ENCODE data around the gene PC. TPM values are rescaled to one million over a fixed set of nuclear protein-coding genes. Genes with fewer than 3 reads are reported as not detected.

PC gene
- total RNA-seq, 1 experiment from 2014 or later = 40.5 TPM

DNA sequence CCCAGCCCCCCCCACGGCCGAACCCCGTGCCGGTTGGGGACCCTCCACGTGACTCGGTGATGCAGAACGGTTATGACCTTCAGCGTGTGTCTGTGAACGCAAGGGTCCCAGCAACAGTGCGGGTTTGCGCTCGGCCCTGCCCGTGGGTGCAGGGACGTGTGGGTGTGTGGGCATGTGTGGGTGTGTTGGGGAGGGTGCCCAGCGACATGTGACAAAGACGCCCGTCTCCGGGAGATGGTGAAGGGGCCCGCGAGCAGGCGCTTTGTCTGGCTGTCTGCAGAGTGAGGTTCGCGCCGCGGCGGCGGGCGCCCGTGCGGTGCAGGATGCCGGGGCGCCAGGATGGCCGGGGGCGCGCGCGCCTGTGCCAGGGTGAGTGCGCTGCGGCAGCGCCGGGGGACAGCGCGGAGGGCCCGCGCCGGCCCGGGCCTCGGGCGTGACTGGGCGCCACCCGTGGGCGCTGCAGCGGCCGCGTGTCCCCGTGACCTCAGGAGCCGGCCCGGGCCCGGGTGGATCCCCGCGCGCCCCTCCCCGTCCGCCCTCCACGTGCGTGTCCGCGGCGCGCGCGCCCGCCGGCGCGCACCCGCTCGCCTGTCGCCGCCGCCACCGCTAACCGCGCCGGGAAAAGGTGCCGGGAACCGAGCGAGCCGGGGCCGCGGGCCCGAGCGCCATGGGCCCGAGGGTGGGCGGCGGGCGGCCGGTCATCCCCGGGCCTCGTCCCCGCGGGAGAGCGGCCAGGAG is 101.5 kb downstream of the PC start, which contains the start of gene LRFN4:
Gene LRFN4, plus strand, starts transcription at position 569 of the 738 bp plus-strand sequence. CDS start 681 bp downstream, outside the sequence.
- intact Hi-C loops (cut with micrococcal nuclease; ENCODE audit: unreplicated experiment) = no loop called here
- TF ChIP-seq, protein P1, sequence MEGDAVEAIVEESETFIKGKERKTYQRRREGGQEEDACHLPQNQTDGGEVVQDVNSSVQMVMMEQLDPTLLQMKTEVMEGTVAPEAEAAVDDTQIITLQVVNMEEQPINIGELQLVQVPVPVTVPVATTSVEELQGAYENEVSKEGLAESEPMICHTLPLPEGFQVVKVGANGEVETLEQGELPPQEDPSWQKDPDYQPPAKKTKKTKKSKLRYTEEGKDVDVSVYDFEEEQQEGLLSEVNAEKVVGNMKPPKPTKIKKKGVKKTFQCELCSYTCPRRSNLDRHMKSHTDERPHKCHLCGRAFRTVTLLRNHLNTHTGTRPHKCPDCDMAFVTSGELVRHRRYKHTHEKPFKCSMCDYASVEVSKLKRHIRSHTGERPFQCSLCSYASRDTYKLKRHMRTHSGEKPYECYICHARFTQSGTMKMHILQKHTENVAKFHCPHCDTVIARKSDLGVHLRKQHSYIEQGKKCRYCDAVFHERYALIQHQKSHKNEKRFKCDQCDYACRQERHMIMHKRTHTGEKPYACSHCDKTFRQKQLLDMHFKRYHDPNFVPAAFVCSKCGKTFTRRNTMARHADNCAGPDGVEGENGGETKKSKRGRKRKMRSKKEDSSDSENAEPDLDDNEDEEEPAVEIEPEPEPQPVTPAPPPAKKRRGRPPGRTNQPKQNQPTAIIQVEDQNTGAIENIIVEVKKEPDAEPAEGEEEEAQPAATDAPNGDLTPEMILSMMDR (IDR thresholded peaks at IDR 0.05; ENCODE audit: unreplicated experiment) = no peak
- H3K36me3 Mint-ChIP-seq (ENCODE audit: insufficient read depth, unreplicated experiment) = peaks cover 45% of the 10 kb centered on the region
- BruUV-seq (replicated peaks) = no TSS peak
- peak within 1 kb of the TSS; percentile 93 for H3K4me3 Mint-ChIP-seq (ENCODE audit: low read depth, unreplicated experiment)
- DNase-seq = peak; percentile 66
- no peaks in the 10 kb centered on the region for H3K9me3 Mint-ChIP-seq (ENCODE audit: low read depth, unreplicated experiment)
- H3K27ac Mint-ChIP-seq (ENCODE audit: unreplicated experiment) = peak within 1 kb of the TSS; percentile 72
- peaks cover 10% of the 10 kb centered on the region for H3K4me1 Mint-ChIP-seq (ENCODE audit: low read depth, unreplicated experiment)
- CTCF ChIA-PET = interaction anchor here (0.6 to 1.2 kb wide), 5 partner anchors 10 to 446 kb away, joined by 3 to 5 read pairs (median 4); partner anchors contain the start of genes RCE1 and SSH3
- no peaks in the 10 kb centered on the region for H3K27me3 Mint-ChIP-seq (ENCODE audit: unreplicated experiment)

DNA sequence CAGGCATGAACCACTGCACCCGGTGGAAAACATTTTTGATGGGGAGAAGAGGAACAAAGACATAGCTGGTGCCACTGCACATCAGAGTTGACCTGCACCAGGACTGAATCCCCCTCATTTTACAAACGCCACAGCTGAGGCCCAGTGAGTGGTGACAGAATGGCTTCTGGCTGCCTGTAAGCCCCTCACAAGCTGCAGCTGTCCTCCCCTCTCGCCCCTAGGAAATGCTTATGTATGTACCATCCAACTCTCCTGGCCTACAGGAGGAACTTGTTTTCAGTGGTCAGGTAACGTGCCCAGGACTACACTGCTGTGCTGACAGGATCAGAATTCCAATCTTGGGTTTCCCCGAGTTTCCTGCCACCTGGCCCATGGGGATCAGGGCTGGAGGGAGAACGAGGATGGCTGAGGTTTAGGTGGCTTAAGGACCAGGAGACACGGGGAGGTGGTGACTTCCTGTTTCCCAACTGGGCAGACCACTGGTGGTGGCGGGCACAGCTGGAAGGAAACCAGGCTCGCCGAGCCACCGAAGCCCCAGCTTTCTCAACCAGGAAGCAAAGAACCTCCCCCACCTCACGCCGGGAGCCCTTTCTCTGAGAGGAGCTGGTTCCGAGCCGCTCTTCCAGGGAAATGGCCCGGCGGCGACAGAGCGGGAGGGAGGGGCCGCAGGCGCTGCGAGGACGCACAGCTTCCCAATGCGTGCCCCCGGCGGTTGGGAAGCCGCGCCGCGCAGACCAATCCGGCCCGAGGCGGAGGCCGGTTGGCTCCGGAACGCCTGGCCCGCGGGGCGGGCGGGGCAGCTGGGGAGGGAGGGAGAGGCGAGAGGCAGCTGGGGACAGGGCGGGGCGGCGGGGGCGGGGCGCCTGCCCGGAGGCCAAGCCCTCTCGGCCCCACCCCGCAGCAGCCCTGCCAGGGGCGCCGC is 102.3 kb downstream of the PC start:
- H3K36me3 Mint-ChIP-seq (ENCODE audit: insufficient read depth, unreplicated experiment) = peaks cover 47% of the 10 kb centered on the region
- TSS peak; percentile 96 for BruUV-seq (replicated peaks)
- H3K27me3 Mint-ChIP-seq (ENCODE audit: unreplicated experiment) = no peaks in the 10 kb centered on the region
- peak overlapping the region; percentile 93 for H3K4me3 Mint-ChIP-seq (ENCODE audit: low read depth, unreplicated experiment)
- CTCF ChIA-PET = interaction anchor here (0.6 to 1.2 kb wide), 6 partner anchors 10 to 447 kb away, joined by 3 to 5 read pairs (median 4); partner anchors contain the start of genes RCE1 and SSH3
- DNase-seq = peak; percentile 96
- H3K27ac Mint-ChIP-seq (ENCODE audit: unreplicated experiment) = peak overlapping the region; percentile 72
- intact Hi-C loops (cut with micrococcal nuclease; ENCODE audit: unreplicated experiment) = no loop called here
- peaks cover 10% of the 10 kb centered on the region for H3K4me1 Mint-ChIP-seq (ENCODE audit: low read depth, unreplicated experiment)
- TF ChIP-seq, protein P1 (IDR thresholded peaks at IDR 0.05; ENCODE audit: unreplicated experiment) = no peak
- H3K9me3 Mint-ChIP-seq (ENCODE audit: low read depth, unreplicated experiment) = no peaks in the 10 kb centered on the region

DNA sequence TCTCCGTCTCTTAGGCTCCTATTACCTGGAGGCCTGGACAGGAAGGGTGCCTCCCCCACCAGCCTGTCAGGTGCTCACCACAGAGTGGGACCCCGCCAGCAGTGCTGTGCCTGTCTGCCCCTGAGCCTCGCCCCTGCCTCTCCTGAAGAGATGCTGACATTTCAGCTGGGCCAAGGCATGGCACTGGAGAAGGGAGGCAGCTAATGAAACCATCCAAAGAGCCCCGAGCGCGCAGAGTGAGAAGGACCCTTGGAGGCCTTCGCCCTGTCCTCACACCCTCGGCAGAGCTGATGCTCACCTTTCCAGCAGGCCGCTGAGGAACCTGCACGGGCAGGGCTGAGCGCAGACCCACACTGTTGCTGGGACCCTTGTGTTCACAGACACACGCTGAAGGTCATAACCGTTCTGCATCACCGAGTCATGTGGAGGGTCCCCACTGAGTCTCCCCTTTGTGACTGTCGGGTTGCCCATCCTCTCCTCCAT is 103.4 kb downstream of the PC start:
- TF ChIP-seq, protein P1 (IDR thresholded peaks at IDR 0.05; ENCODE audit: unreplicated experiment) = no peak
- no peaks in the 10 kb centered on the region for H3K27me3 Mint-ChIP-seq (ENCODE audit: unreplicated experiment)
- intact Hi-C loops (cut with micrococcal nuclease; ENCODE audit: unreplicated experiment) = no loop called here
- no peaks in the 10 kb centered on the region for H3K9me3 Mint-ChIP-seq (ENCODE audit: low read depth, unreplicated experiment)
- no peak overlapping the region for H3K4me3 Mint-ChIP-seq (ENCODE audit: low read depth, unreplicated experiment)
- peaks cover 10% of the 10 kb centered on the region for H3K4me1 Mint-ChIP-seq (ENCODE audit: low read depth, unreplicated experiment)
- CTCF ChIA-PET = interaction anchor here (0.6 kb wide), 1 partner anchor 177 kb away, joined by 5 read pairs; the partner anchor contains the start of gene RBM4B
- peaks cover 56% of the 10 kb centered on the region for H3K36me3 Mint-ChIP-seq (ENCODE audit: insufficient read depth, unreplicated experiment)
- DNase-seq = no peak
- BruUV-seq (replicated peaks) = no TSS peak
- no peak overlapping the region for H3K27ac Mint-ChIP-seq (ENCODE audit: unreplicated experiment)

DNA sequence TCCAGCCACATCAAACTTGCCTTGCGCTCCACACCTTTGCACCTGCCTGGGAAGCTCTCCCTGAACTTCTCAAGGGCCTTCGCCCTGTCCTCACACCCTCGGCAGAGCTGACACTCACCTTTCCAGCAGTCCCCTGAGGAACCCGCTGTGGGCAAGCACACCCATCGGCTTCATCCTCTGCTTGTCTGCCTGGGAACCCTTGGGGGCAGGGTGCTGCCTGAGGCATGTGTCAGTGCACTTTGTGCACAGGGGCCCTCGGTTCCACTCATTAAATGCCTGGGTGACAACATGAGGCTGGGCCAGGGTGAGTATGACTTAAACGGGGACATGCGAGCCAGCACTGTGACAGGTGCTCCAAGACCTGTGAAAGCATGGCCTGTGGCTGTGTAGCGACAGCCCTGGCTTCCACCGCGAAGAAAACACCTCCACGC is 103.9 kb downstream of the PC start:
- CTCF ChIA-PET = no interaction called here
- Mint-ChIP-seq H3K27ac (ENCODE audit: unreplicated experiment) (no peak overlapping the region), H3K27me3 (ENCODE audit: unreplicated experiment) (no peaks in the 10 kb centered on the region), H3K9me3 (ENCODE audit: low read depth, unreplicated experiment) (no peaks in the 10 kb centered on the region), H3K4me3 (ENCODE audit: low read depth, unreplicated experiment) (no peak overlapping the region), H3K4me1 (ENCODE audit: low read depth, unreplicated experiment) (peaks cover 10% of the 10 kb centered on the region), H3K36me3 (ENCODE audit: insufficient read depth, unreplicated experiment) (peaks cover 59% of the 10 kb centered on the region)
- no TSS peak for BruUV-seq (replicated peaks)
- TF ChIP-seq, protein P1 (IDR thresholded peaks at IDR 0.05; ENCODE audit: unreplicated experiment) = no peak
- intact Hi-C loops (cut with micrococcal nuclease; ENCODE audit: unreplicated experiment) = no loop called here
- no peak for DNase-seq

Data from Calu3 (cell line).